Osteoblast (primary cell): ENCODE data around the gene MYB. TPM values are rescaled to one million over a fixed set of nuclear protein-coding genes. Genes with fewer than 3 reads are reported as not detected.

Experiments used
- DNase-seq: peaks from one replicate; pipeline ENCODE4 v3.0.0; 2011; ENCODE audit warnings: low spot score, mixed read lengths; ENCODE audit not compliant: insufficient read length; ENCODE audit errors: missing footprints
- H2AFZ ChIP-seq: 2 replicates; pipeline ENCODE4 v1.6.0; 2011; ENCODE audit warnings: mild to moderate bottlenecking, low read length
- H3K27ac ChIP-seq: 2 replicates; pipeline ENCODE4 v1.5.1; 2011; ENCODE audit warnings: mild to moderate bottlenecking, low read depth, low read length, moderate library complexity
- H3K27me3 ChIP-seq: 2 replicates; pipeline ENCODE4 v1.6.0; 2012; ENCODE audit warnings: mild to moderate bottlenecking, control low read depth, inconsistent platforms, low read length, moderate library complexity; ENCODE audit not compliant: insufficient read depth
- H3K36me3 ChIP-seq: 2 replicates; pipeline ENCODE4 v1.5.1; 2011; ENCODE audit warnings: mild to moderate bottlenecking, low read length, control low read depth, moderate library complexity; ENCODE audit not compliant: insufficient read depth
- H3K4me1 ChIP-seq: 2 replicates; pipeline ENCODE4 v1.5.1; 2011; ENCODE audit warnings: mild to moderate bottlenecking, low read length, control low read depth, moderate library complexity; ENCODE audit not compliant: insufficient read depth
- H3K4me2 ChIP-seq: 2 replicates; pipeline ENCODE4 v1.6.0; 2011; ENCODE audit warnings: mild to moderate bottlenecking, low read length; ENCODE audit not compliant: insufficient read depth
- H3K4me3 ChIP-seq: fragments of 200-600 bp; sonication (generic); 3 replicates; pipeline ENCODE4 v1.5.1; 2012; ENCODE audit warnings: mild to moderate bottlenecking, low read length, inconsistent platforms; ENCODE audit not compliant: insufficient read depth
- H3K79me2 ChIP-seq: 2 replicates; pipeline ENCODE4 v1.6.0; 2012; ENCODE audit warnings: mild to moderate bottlenecking, low read length, control low read depth, inconsistent platforms; ENCODE audit not compliant: insufficient read depth
- H3K9me3 ChIP-seq: 2 replicates; pipeline ENCODE4 v1.5.1; 2011; ENCODE audit warnings: low read depth, low read length, control low read depth
- H4K20me1 ChIP-seq: 2 replicates; pipeline ENCODE4 v1.6.0; 2012; ENCODE audit warnings: mild to moderate bottlenecking, low read length, control low read depth; ENCODE audit not compliant: insufficient read depth
- total RNA-seq: library from RNA; depleted of rRNA; stranded (reverse); fragments of >200 nt; gene quantifications from 2 replicates; pipeline ENCODE4 v1.2.3, GENCODE V29; 2012
- TF ChIP-seq, protein P1 (sequence below): IDR thresholded peaks from 2 replicates; pipeline ENCODE4 v1.5.1; 2011; ENCODE audit warnings: mild to moderate bottlenecking, low read depth, low read length, moderate library complexity; ENCODE audit errors: extremely low read depth

MYB gene
- total RNA-seq, 1 donor: 0.36 TPM

DNA sequence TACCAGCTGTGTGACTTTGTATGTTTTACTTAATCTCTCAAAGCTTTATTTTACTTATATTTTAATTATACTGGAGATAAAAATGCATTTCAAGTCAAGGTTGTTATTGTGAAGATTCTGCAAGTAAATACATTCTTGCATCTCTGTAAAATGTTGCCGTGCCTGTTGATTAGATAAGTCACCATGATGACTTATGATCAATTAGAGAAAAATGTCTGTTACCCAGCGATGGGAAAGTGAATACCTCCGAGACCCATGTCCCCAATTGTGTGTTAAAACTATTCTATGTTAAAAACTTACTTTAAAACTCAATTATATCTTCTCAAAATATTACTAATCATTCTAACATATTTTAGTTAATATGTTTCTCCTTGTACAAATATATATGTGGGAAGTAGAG, 39.9 kb downstream of the MYB start:
- Histone ChIP-seq H3K9me3 (no peaks in the 10 kb centered on the region), H3K27me3 (no peaks in the 10 kb centered on the region), H3K4me3 (no peak overlapping the region), H3K36me3 (no peaks in the 10 kb centered on the region), H3K27ac (no peak overlapping the region), H4K20me1 (no peaks in the 10 kb centered on the region), H3K4me2 (no peak overlapping the region), H3K79me2 (no peaks in the 10 kb centered on the region), H3K4me1 (no peaks in the 10 kb centered on the region), H2AFZ (no peak overlapping the region)
- TF ChIP-seq, protein P1, sequence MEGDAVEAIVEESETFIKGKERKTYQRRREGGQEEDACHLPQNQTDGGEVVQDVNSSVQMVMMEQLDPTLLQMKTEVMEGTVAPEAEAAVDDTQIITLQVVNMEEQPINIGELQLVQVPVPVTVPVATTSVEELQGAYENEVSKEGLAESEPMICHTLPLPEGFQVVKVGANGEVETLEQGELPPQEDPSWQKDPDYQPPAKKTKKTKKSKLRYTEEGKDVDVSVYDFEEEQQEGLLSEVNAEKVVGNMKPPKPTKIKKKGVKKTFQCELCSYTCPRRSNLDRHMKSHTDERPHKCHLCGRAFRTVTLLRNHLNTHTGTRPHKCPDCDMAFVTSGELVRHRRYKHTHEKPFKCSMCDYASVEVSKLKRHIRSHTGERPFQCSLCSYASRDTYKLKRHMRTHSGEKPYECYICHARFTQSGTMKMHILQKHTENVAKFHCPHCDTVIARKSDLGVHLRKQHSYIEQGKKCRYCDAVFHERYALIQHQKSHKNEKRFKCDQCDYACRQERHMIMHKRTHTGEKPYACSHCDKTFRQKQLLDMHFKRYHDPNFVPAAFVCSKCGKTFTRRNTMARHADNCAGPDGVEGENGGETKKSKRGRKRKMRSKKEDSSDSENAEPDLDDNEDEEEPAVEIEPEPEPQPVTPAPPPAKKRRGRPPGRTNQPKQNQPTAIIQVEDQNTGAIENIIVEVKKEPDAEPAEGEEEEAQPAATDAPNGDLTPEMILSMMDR: no peak
- DNase-seq: no peak

DNA sequence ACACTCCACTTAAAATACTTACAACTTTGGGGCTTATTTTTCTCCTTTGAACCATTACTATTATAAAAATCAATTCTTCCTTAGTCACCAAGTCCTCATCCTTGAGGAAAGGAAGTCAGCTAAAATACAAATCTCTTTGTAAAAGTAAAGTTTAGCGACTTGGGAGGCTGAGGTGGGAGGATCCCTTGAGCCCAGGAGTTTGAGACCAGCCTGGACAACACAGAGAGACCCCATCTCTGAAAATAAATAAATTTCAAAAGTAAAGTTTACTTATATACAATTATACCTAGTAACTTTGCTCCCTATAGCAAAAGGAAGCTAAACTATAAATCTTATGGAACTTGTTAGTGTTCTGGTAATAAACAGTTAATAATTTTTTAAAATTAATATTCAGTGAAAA, 40.4 kb downstream of the MYB start:
- H3K36me3 ChIP-seq: no peaks in the 10 kb centered on the region
- H3K27ac ChIP-seq: no peak overlapping the region
- no peaks in the 10 kb centered on the region for H3K4me1 ChIP-seq
- H3K4me3 ChIP-seq: no peak overlapping the region
- no peaks in the 10 kb centered on the region for H3K9me3 ChIP-seq
- DNase-seq: no peak
- no peaks in the 10 kb centered on the region for H3K79me2 ChIP-seq
- H3K27me3 ChIP-seq: no peaks in the 10 kb centered on the region
- H3K4me2 ChIP-seq: no peak overlapping the region
- TF ChIP-seq, protein P1: no peak
- H4K20me1 ChIP-seq: no peaks in the 10 kb centered on the region
- H2AFZ ChIP-seq: no peak overlapping the region

DNA sequence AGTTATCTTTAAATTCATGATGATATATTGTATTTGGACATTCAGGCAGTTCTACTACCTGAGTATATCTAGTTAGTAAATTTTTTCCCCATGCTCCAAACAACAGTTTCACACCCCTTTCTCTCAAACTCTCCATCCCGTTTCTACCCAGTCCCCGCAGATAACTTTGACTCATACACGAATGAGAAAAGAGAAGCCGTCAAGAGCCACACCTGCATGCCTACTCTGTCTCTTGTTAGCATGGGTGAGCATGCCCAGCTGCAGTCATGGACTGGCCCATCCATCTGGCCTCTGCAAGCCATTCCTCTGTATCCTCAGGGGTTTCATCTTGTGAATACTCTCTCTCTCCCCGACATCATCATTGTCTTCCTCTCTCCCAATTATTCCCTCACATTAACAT, 41.5 kb downstream of the MYB start:
- Histone ChIP-seq H3K4me2 (no peak overlapping the region), H3K27ac (no peak overlapping the region), H3K4me3 (no peak overlapping the region), H3K36me3 (no peaks in the 10 kb centered on the region), H2AFZ (no peak overlapping the region), H3K79me2 (no peaks in the 10 kb centered on the region), H3K9me3 (no peaks in the 10 kb centered on the region), H4K20me1 (no peaks in the 10 kb centered on the region), H3K4me1 (no peaks in the 10 kb centered on the region), H3K27me3 (no peaks in the 10 kb centered on the region)
- TF ChIP-seq, protein P1: no peak
- DNase-seq: no peak

DNA sequence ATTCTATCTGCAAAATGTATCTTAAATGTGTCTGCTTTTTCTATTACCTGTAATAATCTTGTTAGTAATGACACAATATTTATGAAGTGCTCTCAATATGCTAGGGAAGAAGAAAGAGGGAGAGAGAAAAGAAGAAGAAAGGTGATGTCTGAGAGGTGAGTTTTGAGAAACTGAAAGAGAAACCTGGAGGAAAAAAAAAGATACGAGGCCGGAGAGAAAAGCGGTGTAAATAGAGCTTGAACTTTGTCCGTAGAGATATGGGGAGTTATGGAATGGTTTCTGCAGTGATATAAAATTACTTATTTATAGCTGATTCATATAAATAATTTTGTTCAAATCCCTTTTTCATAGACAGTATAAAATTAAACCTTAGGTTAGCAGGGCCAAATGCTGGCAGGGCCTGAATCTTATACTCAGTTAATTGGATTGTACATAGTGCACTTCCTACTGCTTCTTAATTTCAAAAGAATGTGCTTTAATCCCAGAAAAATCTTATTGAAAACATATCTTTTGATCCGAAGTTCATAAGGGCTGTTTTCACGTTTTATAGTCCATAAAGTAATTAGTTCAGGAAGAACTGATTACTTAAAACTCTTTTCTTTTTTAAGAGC, 43.0 kb downstream of the MYB start:
- Histone ChIP-seq H3K4me2 (no peak overlapping the region), H2AFZ (peak overlapping the region; percentile 29)
- TF ChIP-seq, protein P1: no peak

More for the DNA sequence above, 43.0 kb downstream of the MYB start:
- Histone ChIP-seq H3K4me1 (no peaks in the 10 kb centered on the region), H4K20me1 (no peaks in the 10 kb centered on the region), H3K9me3 (no peaks in the 10 kb centered on the region), H3K4me3 (no peak overlapping the region), H3K27me3 (no peaks in the 10 kb centered on the region), H3K36me3 (no peaks in the 10 kb centered on the region), H3K79me2 (no peaks in the 10 kb centered on the region), H3K27ac (no peak overlapping the region)
- no peak for DNase-seq
